Hematopoietic multipotent progenitor cell (in vitro differentiated cells): ENCODE data around the gene SALL1. TPM values are rescaled to one million over a fixed set of nuclear protein-coding genes. Genes with fewer than 3 reads are reported as not detected.

Source experiments
- DNase-seq, 3 donors: peaks; one replicate each; pipeline ENCODE4 v3.0.0-alpha.2; 2011 to 2015; ENCODE audit warnings: low read depth in 2 of 3, low spot score in 2 of 3
- total RNA-seq: library from RNA; depleted of rRNA; stranded (reverse); fragments of >200 nt; gene quantifications from one replicate; pipeline ENCODE4 v1.2.3, GENCODE V29; 2012

SALL1 gene
- total RNA-seq, 1 donor, result not detected

DNA sequence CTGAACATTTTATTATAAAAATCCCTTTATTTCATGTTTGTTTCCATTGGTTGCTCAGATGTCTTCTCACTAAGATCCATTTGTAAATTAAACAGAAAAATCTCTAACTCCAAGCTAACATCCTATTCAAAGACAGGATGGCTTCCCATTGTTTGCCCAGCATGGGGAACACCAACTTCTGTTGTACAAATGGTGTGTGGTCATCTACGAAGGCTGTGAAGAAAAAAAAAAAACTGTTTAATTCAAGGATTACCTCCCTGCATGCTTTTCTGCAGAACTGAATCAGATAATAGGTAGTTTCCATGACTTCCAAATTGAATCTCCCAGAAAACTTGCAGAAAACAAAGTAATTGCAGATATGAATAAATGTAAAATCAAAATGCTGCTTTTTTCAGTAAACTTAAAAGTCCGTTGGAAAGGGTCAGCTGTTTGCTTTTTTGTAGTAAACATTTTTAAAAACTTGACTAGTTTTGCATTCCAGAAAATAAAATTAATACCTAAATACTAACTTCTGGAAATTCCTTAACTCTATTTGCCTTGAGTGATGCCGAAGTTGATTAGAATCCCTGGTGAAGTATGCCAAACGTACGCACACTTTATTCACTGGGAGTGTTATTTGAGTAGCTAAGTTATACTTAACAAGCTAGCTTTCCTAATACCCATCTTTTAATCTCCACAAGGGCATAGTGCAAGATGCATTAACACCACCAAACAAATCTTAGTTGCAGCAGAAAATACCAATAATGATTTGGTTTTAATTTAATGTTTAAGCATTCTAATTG, 7.7 kb downstream of the SALL1 start:
- DNase-seq, result no peak

DNA sequence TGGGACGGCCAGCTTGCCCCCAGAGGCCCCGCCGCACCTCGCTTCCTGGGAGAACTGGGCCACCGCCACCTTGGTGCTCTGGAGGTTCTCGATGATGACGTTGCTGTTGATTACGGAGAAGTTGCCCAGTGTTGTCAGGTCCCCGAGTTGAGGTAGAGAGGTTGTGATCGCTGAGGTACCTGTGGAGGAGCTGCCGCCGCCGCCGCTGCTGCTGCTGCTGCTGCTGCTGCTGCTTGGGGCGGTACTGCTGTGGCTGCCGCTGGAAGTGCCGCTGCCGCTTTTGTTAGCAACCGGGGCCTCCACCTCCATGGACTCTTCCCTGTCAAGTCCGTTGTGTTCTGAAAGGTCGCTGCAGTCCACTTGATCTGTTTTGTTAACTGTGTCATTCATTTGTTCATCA, 9.5 kb downstream of the SALL1 start:
- no peak for DNase-seq

DNA sequence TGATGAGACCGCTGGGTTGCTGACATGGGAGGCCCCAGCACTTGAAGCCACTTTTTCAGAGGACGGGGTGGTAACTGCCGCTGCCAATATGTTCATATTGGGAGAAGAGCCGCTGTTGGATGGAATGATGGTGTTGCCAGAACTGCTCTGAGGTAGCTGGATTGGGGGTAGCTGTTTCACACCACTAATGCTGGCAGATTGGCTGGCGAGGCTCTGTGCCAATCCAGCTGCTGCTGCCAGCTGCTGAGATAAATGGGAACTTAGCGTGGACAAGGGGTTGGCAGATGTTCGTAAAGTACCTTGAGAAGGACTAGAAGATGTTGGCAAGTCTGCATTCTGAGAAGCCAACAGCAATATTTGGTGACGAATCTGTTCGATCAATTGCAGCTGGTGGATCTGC, 10.0 kb downstream of the SALL1 start:
- DNase-seq, result no peak

DNA sequence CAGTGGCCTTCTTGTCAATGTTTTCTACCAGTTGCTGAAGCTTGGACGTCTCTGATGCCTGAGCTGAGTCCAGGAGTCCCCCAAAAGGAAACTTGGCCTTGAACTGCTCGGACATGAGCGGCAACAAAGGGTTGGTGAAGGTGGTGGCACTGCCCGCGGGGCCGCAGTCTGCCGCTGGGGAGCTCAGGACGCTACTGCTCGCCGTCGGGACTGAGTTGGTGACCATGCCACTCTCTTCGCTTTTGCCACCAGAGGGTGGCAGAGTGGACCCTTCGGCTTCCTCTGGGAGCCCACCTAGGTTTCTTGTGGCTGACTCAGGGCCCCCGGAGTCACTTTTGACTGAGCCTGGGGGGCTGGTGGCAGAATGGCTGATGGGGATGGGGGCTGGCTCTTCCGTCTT, 11.0 kb downstream of the SALL1 start:
- no peak for DNase-seq

DNA sequence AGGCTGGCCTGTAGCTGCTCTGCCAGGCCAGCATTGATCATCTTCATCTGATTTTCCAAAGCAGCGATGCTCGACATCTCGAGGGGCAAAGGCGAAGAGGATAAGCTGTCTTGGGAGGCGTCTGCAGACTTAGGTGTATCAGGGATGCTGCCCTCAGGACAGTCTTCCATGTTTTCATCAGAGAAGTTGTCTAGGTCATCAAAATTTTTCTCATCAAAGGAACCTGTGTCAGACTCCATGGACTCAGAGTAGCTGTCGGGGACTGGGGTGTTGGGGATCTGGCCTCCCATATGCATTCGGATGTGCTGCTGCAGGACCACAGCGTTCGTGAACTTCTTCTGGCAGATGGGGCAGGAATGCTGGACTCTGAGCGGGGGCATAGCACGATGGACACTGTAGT, 11.5 kb downstream of the SALL1 start:
- no peak for DNase-seq

DNA sequence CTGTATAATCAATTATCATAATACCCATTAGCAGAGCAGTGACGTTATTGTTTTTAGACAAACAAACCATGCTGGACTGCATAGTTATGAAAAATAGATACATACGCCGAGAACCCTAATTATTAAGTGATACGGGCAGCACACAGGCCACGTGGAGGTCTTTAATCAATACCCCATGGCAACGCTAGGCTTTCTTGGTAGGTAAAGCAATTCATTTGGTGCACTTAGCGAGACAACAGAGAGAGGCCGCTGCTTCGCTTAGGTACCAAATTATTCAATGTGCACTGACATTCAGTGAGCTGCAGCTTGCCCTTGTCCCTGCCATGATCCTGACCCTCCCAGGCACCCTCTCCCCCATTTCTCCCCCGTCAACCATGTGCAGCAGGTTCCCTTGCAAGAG, 12.9 kb downstream of the SALL1 start:
- DNase-seq, result no peak

DNA sequence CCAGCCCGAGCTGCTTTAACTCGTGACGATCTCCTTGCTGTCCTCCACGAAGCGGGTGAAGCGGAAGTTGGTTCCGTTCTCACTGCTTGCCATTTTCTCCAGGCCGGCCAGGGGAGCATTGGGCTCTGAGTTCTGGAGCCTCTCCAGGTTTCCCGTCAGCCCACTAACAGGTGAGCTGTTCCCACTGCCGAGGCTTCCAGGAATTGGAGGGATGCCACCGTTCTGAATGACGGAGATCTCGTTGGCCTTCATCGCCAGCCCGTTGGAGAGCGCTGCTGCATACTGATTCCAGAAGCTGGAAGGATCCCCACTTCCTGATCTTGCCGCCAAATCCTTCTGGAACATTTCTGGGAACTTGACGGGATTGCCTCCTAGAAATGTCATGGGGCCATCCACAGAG, 14.0 kb downstream of the SALL1 start:
- DNase-seq, result no peak

DNA sequence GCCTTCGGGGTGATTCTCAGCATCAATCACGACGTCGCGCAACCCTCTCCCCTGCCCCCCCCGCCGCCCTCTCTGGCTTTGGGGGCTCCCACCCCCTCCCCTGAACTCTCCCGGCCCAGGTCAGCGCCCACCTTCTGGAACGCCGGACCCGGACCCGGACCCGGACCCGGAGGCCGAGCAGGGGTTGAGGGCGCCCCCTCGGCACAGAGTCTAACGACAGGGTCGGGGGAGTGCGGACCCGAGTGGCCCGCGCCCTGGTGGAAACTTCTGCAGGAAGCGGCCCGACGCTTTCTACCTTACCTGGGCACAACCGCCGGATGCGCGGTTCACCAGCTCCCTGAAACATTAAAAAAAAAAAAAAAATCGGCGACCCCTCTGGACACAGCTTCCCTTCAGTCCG, 16.2 kb downstream of the SALL1 start:
- no peak for DNase-seq

DNA sequence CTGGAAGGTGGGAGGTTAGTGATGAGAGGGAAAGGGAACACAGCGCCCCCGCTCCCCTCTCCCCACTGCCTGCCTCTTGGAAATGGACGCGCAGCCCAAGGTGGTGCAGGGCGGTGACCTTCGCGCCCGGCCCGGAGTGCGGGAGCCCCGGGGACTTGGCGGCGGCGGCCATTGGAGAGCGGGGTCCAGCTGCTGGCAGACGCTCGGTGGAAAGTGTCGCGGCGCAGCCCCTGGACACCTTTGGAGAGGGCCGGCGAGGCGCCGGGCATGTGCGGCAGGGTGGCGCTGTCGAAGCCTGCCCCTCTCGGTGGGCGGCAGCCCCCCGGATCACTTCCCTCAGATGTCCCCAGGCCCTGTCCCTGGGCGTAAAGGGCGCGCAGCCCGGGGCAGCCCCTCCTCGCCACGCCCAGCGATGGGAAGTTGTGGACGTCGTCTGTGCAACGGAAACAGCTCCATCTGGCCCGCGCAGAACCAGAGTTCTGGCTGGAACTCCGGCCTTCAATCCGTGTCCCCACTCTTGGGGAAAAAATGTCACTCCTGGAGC, 16.7 kb downstream of the SALL1 start:
- no peak for DNase-seq

DNA sequence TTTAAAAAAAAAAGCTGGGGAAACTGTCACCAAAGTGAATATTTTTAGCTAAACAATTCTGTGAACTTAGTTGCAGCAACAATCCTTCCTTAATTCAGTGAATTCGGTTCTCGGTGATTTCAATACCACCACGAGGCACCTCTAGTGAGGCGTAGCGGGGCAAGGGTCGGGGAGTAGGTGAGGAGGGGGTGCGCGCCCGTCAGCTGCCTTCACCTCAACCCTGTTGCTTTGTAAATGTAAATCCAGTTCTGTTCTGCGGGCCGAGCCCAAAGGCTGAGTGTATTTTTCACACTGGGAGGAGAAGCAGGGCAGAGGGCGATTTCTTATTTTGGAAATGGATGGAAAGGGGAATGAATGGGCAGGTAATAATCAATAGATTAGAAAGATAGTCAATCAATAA, 17.4 kb downstream of the SALL1 start:
- DNase-seq, result no peak

DNA sequence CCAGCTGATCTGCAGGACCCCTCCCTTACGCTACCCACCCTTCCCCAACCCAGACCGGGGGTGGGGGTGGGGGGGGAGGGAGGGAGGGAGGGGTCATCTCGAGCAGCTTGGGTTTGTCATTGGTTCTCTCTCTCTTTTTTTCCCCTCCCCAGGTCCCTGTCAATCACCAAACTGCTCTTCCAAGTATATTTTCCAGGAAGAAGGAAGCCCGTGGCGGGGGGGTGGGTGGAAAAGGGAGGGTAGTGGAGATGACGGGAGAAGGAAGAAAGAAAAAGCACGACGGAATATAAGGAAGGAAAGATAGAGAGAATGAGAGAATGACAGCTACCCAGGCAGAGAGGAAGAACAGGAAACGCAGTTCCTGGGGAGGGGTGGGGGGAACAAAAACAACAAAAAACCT, 17.9 kb downstream of the SALL1 start:
- no peak for DNase-seq

DNA sequence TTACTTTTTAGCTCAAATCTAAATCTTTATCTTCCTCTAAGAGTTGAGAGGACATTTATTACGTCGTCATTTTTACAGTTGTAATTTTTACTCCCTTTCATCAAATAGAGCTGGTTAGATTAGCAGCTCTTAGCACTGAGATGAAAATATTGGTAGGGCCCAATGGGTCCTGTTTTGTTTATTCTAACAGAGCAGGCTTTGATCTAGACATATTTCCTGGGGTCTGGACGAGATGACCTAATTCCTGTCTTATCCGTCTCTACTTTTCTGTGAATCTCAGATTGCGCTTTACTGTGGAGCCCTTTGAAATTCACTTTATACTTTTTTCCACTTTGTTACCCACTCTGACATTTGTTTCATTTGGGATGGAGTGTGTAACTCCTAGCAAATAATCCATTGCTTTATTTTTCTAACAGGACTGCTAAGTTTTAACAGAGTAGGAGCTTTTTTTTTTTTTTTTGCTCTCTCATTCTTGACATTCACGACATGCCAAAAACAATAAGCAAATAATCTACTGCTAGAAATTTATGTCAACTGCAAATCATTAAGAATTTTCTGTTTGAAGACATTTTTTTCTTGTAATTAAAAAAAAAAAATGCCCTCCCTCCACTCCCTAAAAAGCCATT, 18.5 kb downstream of the SALL1 start:
- no peak for DNase-seq

DNA sequence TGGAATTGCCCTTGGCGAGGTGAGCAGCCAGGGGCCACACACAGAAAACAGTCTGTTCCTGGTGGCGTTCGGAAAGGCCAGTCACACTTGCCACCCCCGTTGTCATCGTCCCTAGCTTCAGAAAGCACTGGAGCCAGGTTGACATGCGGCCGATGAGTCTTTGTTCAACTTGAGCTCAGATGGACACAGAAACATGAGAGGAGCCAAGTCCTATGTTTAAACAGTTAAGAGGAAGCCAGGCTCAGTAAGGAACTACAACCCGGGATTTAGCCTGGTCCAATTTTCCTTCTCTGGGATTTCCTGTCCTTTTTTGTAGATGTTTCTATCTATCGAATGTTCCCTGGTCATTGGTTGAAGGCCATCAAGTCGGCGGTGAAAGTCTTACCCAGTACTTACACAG, 19.5 kb downstream of the SALL1 start:
- DNase-seq, result no peak

DNA sequence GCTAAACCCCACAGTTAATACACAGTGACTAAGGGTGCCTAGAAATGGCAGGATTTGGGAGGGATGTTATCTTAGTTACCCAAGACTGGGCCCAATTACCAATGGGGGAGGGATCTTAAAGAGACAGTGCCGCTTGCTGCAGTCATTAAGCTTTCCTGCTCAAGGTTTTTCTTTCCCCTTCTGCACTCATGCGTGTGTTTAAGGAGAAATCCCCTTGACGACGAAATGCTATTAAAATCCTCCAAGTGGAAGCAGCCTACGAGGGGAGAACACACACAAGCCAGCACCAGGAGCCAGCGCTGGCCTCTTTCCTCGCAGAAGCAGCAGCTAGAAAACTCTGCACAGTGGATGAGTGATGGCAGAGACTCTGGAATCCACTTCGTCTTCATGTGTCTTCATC, 22.0 kb downstream of the SALL1 start:
- no peak for DNase-seq

DNA sequence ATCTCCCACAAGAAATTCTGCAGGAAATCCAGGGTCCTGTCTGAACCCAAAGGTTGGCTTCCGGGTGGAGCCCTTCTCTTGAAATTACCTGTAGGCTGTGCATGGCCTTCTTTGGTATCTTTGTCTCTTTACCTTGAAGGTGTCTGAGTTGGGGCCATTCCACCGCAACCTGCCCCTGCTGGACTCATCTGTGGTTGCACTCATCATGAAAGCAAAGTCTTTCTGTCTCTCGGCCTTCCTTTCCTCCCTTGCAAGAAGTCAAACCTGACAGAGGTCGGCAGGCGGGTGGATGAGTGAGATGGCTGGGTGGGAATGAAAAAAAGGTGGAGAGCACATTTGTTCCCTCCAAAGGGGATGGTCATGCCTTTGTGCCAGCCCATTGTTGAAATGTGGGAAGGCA, 25.1 kb downstream of the SALL1 start:
- no peak for DNase-seq

DNA sequence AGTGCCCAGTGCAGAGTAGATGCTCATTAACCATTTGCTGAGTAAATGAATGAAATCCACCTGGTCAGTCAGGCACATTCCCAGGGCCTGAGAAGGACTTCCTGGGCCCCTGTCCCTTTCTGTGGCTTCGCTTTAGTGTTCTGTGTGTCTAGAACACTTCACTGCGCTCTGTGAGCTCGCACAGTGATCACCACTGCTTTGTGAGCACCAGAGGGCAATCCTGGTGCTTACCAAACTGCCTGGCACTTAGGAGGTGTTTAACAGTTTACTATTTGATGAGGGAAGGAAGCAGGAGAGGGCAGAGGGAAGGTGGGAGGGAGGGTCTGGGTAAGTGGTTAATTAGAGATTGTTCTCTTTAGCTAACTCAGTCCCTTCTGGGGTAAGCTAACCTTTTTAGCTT, 26.2 kb downstream of the SALL1 start:
- DNase-seq, result no peak

DNA sequence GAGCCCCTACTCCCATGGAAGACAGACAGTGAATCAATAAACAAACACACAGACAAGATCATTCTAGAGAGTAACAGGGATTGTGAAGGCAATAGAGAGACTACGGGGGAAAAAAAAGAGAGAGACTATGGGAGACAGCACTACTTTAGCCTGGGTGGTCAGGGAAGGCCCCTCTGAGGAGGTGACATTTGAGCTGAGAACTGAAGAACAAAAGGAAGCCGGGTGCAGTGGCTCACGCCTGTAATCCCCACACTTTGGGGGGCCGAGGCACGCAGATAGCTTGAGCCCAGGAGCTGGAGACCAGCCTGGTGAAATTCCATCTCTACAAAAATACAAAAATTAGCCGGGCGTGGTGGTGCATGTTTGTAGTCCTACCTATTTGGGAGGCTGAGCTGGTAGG, 29.2 kb downstream of the SALL1 start:
- DNase-seq, result no peak

DNA sequence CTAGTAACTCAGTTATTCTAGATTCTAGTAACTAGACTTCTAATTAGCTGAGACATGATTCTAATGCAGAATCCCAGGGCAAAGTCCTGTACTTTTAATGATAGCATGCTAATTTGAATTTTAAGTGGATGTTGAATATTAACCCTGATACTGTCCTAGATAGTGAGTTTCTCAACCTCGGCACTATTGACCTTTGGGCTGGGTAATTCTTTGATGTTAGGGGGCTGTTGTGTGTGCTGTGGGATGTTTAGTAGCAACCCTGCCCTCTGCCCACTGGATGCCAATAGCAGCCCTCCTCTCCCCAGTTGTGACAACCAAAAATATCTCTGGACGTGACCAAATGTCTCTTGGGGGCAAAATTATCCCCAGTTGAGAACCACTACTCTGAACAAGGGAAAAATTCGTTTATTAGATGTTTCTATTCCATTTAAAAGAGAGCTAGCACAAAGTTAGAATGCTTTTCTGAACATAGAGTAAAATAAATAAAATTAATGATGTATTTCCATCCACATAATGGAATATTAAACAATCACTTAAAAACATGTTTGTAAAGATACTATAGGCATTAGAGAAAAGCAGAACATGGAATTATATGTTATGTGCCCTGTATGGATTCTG, 30.2 kb downstream of the SALL1 start:
- DNase-seq, result no peak

DNA sequence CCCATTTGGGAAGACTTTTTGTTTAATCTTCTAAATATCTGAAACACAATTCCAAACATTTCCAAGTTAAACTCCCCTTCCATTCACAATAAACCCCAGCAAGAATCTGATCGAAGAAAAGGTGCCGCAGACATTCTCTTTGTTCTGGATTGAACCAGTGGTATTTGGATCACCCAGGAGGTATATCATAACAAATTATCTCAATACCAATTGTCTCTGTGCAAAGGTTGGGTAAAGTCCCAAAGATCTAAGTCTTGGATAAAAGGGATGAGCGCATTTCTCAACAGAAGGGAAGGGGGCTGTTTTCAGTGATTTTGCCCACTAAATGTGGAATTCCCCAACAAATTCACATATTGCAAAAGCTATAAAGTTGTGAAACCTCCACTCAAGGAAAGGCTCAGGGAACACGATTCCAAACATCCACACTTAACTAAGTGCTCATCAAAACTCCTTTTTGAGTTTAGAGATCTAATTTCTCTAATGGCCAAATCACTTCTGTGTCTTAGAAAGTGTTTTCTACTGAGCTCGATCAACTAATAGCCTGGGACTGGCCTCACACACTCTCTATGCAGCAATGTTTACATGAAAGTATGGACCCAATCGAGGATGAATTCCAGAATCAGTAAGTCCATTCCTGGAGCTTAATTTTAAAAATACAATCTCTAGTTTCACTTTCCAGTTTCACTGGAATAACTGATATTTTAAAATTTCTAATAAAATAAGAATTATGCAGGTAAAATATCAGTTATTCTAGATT, 30.9 kb downstream of the SALL1 start:
- no peak for DNase-seq

DNA sequence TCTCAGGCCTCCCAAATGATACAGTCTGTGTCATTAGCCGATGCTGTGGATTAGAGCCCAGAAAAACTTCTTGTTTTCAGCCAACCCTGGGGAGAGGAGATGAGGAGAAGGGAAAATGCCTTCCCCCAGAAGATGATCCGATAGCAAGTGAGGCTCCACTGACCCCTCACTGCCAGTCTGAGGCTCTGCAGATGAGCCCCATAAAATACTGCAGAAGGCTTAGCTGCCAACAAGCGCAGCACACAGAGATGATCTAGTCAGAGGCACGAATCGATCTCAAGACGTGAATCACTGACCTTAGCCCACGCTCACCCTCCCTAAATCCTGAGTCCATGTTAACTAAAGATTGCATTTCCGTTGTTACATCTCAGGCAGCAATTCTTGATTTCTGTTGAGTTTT, 31.5 kb downstream of the SALL1 start:
- DNase-seq, result no peak

DNA sequence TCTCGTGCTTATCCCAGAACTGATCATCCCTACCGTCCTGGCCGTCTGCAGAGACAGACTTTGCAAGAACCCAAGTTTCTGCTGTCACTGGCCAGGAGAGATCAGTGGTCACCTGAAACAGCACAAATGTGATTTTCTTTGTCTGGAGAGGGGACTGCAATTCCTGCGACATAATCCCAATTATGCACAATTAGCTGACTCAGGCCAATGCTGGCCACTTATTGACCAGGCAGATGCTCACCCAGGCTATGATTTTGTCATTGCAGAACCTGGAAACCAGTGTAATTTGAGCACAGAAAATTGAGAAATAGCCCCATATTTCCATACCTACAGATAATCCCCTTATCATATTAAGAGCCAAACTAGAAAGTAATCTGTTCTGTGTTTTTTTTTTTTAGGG, 34.7 kb downstream of the SALL1 start:
- no peak for DNase-seq
